Brain microvascular endothelial cell (primary cell): ENCODE data around the gene ZSCAN26.
"Not testable (repeated sequence)": the region's sequence is repeated elsewhere in the genome, so short reads cannot be mapped to it uniquely, and the experiment has no call there.

Source experiments
- DNase-seq: peaks from one replicate; pipeline ENCODE4 v3.0.0-alpha.2; 2020
- H3K27ac ChIP-seq: fragments of 250-450 bp; sonication (Bioruptor Pico); 2 replicates; pipeline ENCODE4 v1.5.1; 2020; ENCODE audit warnings: mild to moderate bottlenecking, moderate library complexity
- H3K27me3 ChIP-seq: fragments of 250-450 bp; sonication (Bioruptor Pico); replicated peaks from 2 replicates; pipeline ENCODE4 v1.5.1; 2020; ENCODE audit warnings: mild to moderate bottlenecking
- H3K36me3 ChIP-seq: fragments of 250-450 bp; sonication (Bioruptor Pico); replicated peaks from 2 replicates; pipeline ENCODE4 v1.5.1; 2020; ENCODE audit warnings: mild to moderate bottlenecking
- H3K4me3 ChIP-seq: 2 replicates; pipeline ENCODE4 v1.5.1; 2011; ENCODE audit warnings: low read depth, mild to moderate bottlenecking, control low read depth, low read length, moderate library complexity
- CTCF ChIP-seq: IDR thresholded peaks from 2 replicates; pipeline ENCODE4 v1.5.1; 2011; ENCODE audit warnings: low read depth, mild to moderate bottlenecking, moderate library complexity, low read length, control low read depth, inconsistent platforms; ENCODE audit errors: missing control alignments
- in situ Hi-C: cut with HindIII; loops from 2 replicates; pipeline ENCODE4 v1.10.0; 2017; ENCODE audit warnings: low sequenced_read_pairs, low pct_ligation_motif_present

Gene ZSCAN26

GRCh38 chr6:28315628-28316027 is 48.7 kb downstream of the ZSCAN26 start:
- no peak for TF ChIP-seq CTCF
- DNase-seq, result peak; percentile 22
- Histone ChIP-seq H3K27me3 (no peaks in the 10 kb centered on the region), H3K4me3 (no peak overlapping the region), H3K27ac (no peak overlapping the region), H3K36me3 (no peaks in the 10 kb centered on the region)
- in situ Hi-C loops, result no loop called here

- DNase-seq, H3K27ac ChIP-seq, in situ Hi-C loops, H3K27me3 ChIP-seq, H3K36me3 ChIP-seq, H3K4me3 ChIP-seq: not testable (repeated sequence)
Measured at GRCh38 chr6:28317866-28318265, 50.9 kb downstream of the ZSCAN26 start.

- no peak for DNase-seq
- Histone ChIP-seq H3K36me3 (peaks cover 4% of the 10 kb centered on the region), H3K27me3 (no peaks in the 10 kb centered on the region), H3K27ac (no peak overlapping the region), H3K4me3 (no peak overlapping the region)
- TF ChIP-seq CTCF, result no peak
- in situ Hi-C loops, result no loop called here
Measured at GRCh38 chr6:28322661-28323060, 55.7 kb downstream of the ZSCAN26 start.

- H3K4me3 ChIP-seq, result no peak overlapping the region
- no peak for DNase-seq
- no peak overlapping the region for H3K27ac ChIP-seq
- no peak for TF ChIP-seq CTCF
- no peaks in the 10 kb centered on the region for H3K27me3 ChIP-seq
- H3K36me3 ChIP-seq, result peaks cover 4% of the 10 kb centered on the region
- in situ Hi-C loops, result no loop called here
Measured at GRCh38 chr6:28323813-28324424, 57.0 kb downstream of the ZSCAN26 start.

- TF ChIP-seq CTCF, result no peak
- Histone ChIP-seq H3K4me3 (no peak overlapping the region), H3K27me3 (no peaks in the 10 kb centered on the region), H3K36me3 (peaks cover 4% of the 10 kb centered on the region), H3K27ac (no peak overlapping the region)
- DNase-seq, result no peak
- in situ Hi-C loops, result no loop called here
Measured at GRCh38 chr6:28326371-28326948, 59.5 kb downstream of the ZSCAN26 start.
